Calu3 (cell line): Measurements from ENCODE around the gene IRAK1. TPM values are rescaled to one million over a fixed set of nuclear protein-coding genes. Genes with fewer than 3 reads are reported as not detected.

Experiments used
- BruUV-seq: library from RNA; stranded (reverse); fragments of 400-500 nt; replicated peaks from 2 replicates; lab custom pipeline; 2021; lab: Mats Ljungman, UMichigan
- CTCF ChIA-PET: fragments of 300-600 bp; sonication (Branson Sonifier 250); formaldehyde crosslinking; loops from one replicate; lab custom pipeline; 2022; ENCODE audit warnings: antibody characterized with exemption; lab: Charles Lee
- DNase-seq: peaks from one replicate; pipeline ENCODE4 v3.0.0; 2022
- H3K27ac Mint-ChIP-seq: one replicate; pipeline ENCODE4 v1.8.0; 2022; ENCODE audit warnings: mixed read lengths; ENCODE audit not compliant: unreplicated experiment
- H3K27me3 Mint-ChIP-seq: one replicate; pipeline ENCODE4 v1.8.0; 2022; ENCODE audit warnings: mixed read lengths; ENCODE audit not compliant: unreplicated experiment
- H3K36me3 Mint-ChIP-seq: one replicate; pipeline ENCODE4 v1.8.0; 2022; ENCODE audit warnings: mild to moderate bottlenecking, moderate library complexity, mixed read lengths; ENCODE audit not compliant: insufficient read depth, unreplicated experiment
- H3K4me1 Mint-ChIP-seq: one replicate; pipeline ENCODE4 v1.8.0; 2022; ENCODE audit warnings: mild to moderate bottlenecking, low read depth, mixed read lengths; ENCODE audit not compliant: unreplicated experiment
- H3K4me3 Mint-ChIP-seq: one replicate; pipeline ENCODE4 v1.8.0; 2022; ENCODE audit warnings: mild to moderate bottlenecking, low read depth, moderate library complexity, mixed read lengths; ENCODE audit not compliant: unreplicated experiment
- H3K9me3 Mint-ChIP-seq: one replicate; pipeline ENCODE4 v1.8.0; 2022; ENCODE audit warnings: low read depth, mixed read lengths; ENCODE audit not compliant: unreplicated experiment
- intact Hi-C: fragments of 100-400 bp; cut with micrococcal nuclease; formaldehyde crosslinking; loops from one replicate; pipeline ENCODE4 v1.10.0; 2022; ENCODE audit not compliant: unreplicated experiment
- microRNA-seq: library from miRNA; unstranded; fragments of <30 nt; microRNA quantifications from one replicate; pipeline ENCODE4 v1.2.0, GENCODE V29; 2022
- total RNA-seq: library from RNA; stranded (reverse); gene quantifications from 2 replicates; pipeline ENCODE4 v1.2.3, GENCODE V29; 2022
- TF ChIP-seq, protein P1 (sequence below): fragments of 200-600 bp; IDR thresholded peaks from one replicate; pipeline ENCODE4 v1.8.0; 2022; ENCODE audit warnings: antibody characterized with exemption; ENCODE audit not compliant: unreplicated experiment

IRAK1 gene
- total RNA-seq, 1 experiment from 2014 or later: 194 TPM

DNA sequence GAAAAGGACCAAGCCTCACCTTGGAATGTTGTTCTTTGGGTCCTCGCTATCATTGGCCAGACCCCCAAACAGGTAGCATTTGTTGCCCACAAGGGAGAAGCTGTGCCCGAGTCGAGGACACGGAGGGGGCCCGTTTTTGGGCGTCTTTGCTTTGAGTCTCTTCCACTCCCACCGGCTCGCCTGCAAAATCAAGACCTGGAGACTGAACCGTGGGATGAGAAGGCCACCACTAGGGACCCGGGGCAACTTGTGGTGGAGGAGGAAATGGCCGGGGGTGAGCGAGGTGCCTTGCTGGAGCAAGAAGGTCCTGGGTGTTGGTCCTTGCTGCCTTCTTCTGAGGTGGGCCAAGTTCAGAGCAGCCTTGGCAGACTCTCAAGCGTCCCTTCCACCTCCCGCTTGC is 55.6 kb downstream of the IRAK1 start:
- H3K27me3 Mint-ChIP-seq: no peaks in the 10 kb centered on the region
- CTCF ChIA-PET: no interaction called here
- TF ChIP-seq, protein P1, sequence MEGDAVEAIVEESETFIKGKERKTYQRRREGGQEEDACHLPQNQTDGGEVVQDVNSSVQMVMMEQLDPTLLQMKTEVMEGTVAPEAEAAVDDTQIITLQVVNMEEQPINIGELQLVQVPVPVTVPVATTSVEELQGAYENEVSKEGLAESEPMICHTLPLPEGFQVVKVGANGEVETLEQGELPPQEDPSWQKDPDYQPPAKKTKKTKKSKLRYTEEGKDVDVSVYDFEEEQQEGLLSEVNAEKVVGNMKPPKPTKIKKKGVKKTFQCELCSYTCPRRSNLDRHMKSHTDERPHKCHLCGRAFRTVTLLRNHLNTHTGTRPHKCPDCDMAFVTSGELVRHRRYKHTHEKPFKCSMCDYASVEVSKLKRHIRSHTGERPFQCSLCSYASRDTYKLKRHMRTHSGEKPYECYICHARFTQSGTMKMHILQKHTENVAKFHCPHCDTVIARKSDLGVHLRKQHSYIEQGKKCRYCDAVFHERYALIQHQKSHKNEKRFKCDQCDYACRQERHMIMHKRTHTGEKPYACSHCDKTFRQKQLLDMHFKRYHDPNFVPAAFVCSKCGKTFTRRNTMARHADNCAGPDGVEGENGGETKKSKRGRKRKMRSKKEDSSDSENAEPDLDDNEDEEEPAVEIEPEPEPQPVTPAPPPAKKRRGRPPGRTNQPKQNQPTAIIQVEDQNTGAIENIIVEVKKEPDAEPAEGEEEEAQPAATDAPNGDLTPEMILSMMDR: no peak
- peaks cover 39% of the 10 kb centered on the region for H3K36me3 Mint-ChIP-seq
- no peaks in the 10 kb centered on the region for H3K9me3 Mint-ChIP-seq
- no TSS peak for BruUV-seq
- no peak overlapping the region for H3K27ac Mint-ChIP-seq
- no peak for DNase-seq
- no peak overlapping the region for H3K4me3 Mint-ChIP-seq
- intact Hi-C loops: no loop called here
- peaks cover 23% of the 10 kb centered on the region for H3K4me1 Mint-ChIP-seq

GRCh38 chrX:153963546-153963945 is 56.2 kb downstream of the IRAK1 start:
- H3K36me3 Mint-ChIP-seq: peaks cover 39% of the 10 kb centered on the region

GRCh38 chrX:153961292-153961691 is 58.4 kb downstream of the IRAK1 start:
- Mint-ChIP-seq H3K27me3 (no peaks in the 10 kb centered on the region), H3K4me3 (no peak overlapping the region)
- CTCF ChIA-PET: no interaction called here

More at GRCh38 chrX:153963546-153963945, 56.2 kb downstream of the IRAK1 start:
- no TSS peak for BruUV-seq
- Mint-ChIP-seq H3K27me3 (no peaks in the 10 kb centered on the region), H3K4me1 (peaks cover 23% of the 10 kb centered on the region), H3K27ac (no peak overlapping the region), H3K4me3 (no peak overlapping the region), H3K9me3 (no peaks in the 10 kb centered on the region)
- CTCF ChIA-PET: no interaction called here
- intact Hi-C loops: no loop called here
- no peak for DNase-seq
- TF ChIP-seq, protein P1: no peak

GRCh38 chrX:153960786-153961185 is 58.9 kb downstream of the IRAK1 start:
- BruUV-seq: no TSS peak
- no peak for DNase-seq
- Mint-ChIP-seq H3K4me1 (peaks cover under 1% of the 10 kb centered on the region), H3K9me3 (no peaks in the 10 kb centered on the region), H3K36me3 (peaks cover 32% of the 10 kb centered on the region), H3K27me3 (no peaks in the 10 kb centered on the region), H3K4me3 (no peak overlapping the region), H3K27ac (no peak overlapping the region)
- TF ChIP-seq, protein P1: no peak
- intact Hi-C loops: no loop called here
- CTCF ChIA-PET: no interaction called here

More at GRCh38 chrX:153961292-153961691, 58.4 kb downstream of the IRAK1 start:
- Mint-ChIP-seq H3K9me3 (no peaks in the 10 kb centered on the region), H3K27ac (no peak overlapping the region), H3K36me3 (peaks cover 32% of the 10 kb centered on the region), H3K4me1 (peaks cover 6% of the 10 kb centered on the region)
- DNase-seq: no peak
- intact Hi-C loops: no loop called here
- BruUV-seq: no TSS peak
- TF ChIP-seq, protein P1: no peak

Small RNA genes within 50 kb of the gene (microRNA-seq; reads per million reads assigned to microRNA genes)
- gene MIR3202-1: not detected
- not detected for gene MIR3202-2
- not detected for gene MIR718

Other genes starting within 250 kb of the IRAK1 start
- gene SRPK3, start 238.9 kb downstream of the IRAK1 start, total RNA-seq: 0.14 and 0.29 TPM in 2 replicates
- 64.5 and 71.2 TPM in 2 replicates for gene IDH3G, start 225.5 kb downstream of the IRAK1 start, total RNA-seq
- 360 and 391 TPM in 2 replicates for gene SSR4, start 225.2 kb downstream of the IRAK1 start, total RNA-seq
- 0.59 and 0.76 TPM in 2 replicates for gene PDZD4, start 189.4 kb downstream of the IRAK1 start, total RNA-seq
- gene L1CAM, start 133.7 kb downstream of the IRAK1 start, total RNA-seq: 14.2 and 16.1 TPM in 2 replicates
- not detected in 2 replicates for gene AVPR2, start 115.2 kb downstream of the IRAK1 start, total RNA-seq
- 2.6 and 3.8 TPM in 2 replicates for gene ARHGAP4, start 93.6 kb downstream of the IRAK1 start, total RNA-seq
- gene NAA10, start 84.9 kb downstream of the IRAK1 start, total RNA-seq: 132 and 139 TPM in 2 replicates
- 0.80 and 1.6 TPM in 2 replicates for gene RENBP, start 75.3 kb downstream of the IRAK1 start, total RNA-seq
- gene HCFC1, start 48.1 kb downstream of the IRAK1 start, total RNA-seq: 76.0 and 77.7 TPM in 2 replicates
- 9.4 and 9.9 TPM in 2 replicates for gene TMEM187, start 47.1 kb downstream of the IRAK1 start, total RNA-seq
- 64.3 and 69.9 TPM in 2 replicates for gene MECP2, start 77.8 kb upstream of the IRAK1 start, total RNA-seq
- not detected in 2 replicates for gene OPN1LW, start 124.3 kb upstream of the IRAK1 start, total RNA-seq
- gene OPN1MW, start 162.7 kb upstream of the IRAK1 start, total RNA-seq: not detected in 2 replicates
- gene OPN1MW2, start 199.9 kb upstream of the IRAK1 start, total RNA-seq: not detected in 2 replicates
- not detected in 2 replicates for gene OPN1MW3, start 237.7 kb upstream of the IRAK1 start, total RNA-seq